Thymus (tissue), 11 donors: ENCODE measurements around the gene CIB4. TPM values are rescaled to one million over a fixed set of nuclear protein-coding genes. Genes with fewer than 3 reads are reported as not detected.

ENCODE experiments used
- DNase-seq, 9 donors: peaks; one replicate each; pipeline ENCODE4 v3.0.0-alpha.2; 2013; ENCODE audit warnings: low spot score in 9 of 9, low read depth in 6 of 9, missing footprints in 1 of 9
- H3K27ac ChIP-seq, 2 donors: one replicate each; pipeline ENCODE4 v1.5.1; 2013; ENCODE audit warnings: control low read depth in 1 of 2, low read depth in 1 of 2, low read length in 1 of 2, mild to moderate bottlenecking in 1 of 2, moderate library complexity in 1 of 2
- H3K27me3 ChIP-seq, 2 donors: one replicate each; pipeline ENCODE4 v1.5.1; 2013; ENCODE audit warnings: low read length in 1 of 2; ENCODE audit not compliant: control insufficient read depth in 2 of 2, insufficient read depth in 1 of 2
- H3K36me3 ChIP-seq, 2 donors: one replicate each; pipeline ENCODE4 v1.5.1; 2013; ENCODE audit warnings: low read length in 1 of 2, mild to moderate bottlenecking in 1 of 2, moderate library complexity in 1 of 2; ENCODE audit not compliant: control insufficient read depth in 2 of 2, insufficient read depth in 2 of 2
- H3K4me1 ChIP-seq, 2 donors: one replicate each; pipeline ENCODE4 v1.5.1; 2013; ENCODE audit warnings: low read length in 2 of 2; ENCODE audit not compliant: control insufficient read depth in 2 of 2, insufficient read depth in 2 of 2
- H3K4me3 ChIP-seq, 2 donors: one replicate each; pipeline ENCODE4 v1.5.1; 2013; ENCODE audit warnings: low read length in 2 of 2, control low read depth in 1 of 2, mild to moderate bottlenecking in 1 of 2
- H3K9me3 ChIP-seq, 2 donors: one replicate each; pipeline ENCODE4 v1.5.1; 2013; ENCODE audit warnings: low read length in 1 of 2, mild to moderate bottlenecking in 1 of 2; ENCODE audit not compliant: control insufficient read depth in 2 of 2, insufficient read depth in 1 of 2
- WGBS: extraction: QIAGEN DNeasy Blood & Tissue Kit; methylation state at CpG from one replicate; pipeline ENCODE4 v1.1.7; 2013; 5-methylcytosine and 5-hydroxymethylcytosine counted together
- polyA plus RNA-seq: library from polyadenylated mRNA; stranded (reverse); fragments of 200-250 nt; gene quantifications from one replicate; pipeline ENCODE4 v1.2.3, GENCODE V29; 2013
- total RNA-seq: library from RNA; stranded (reverse); fragments of 120-200 nt; gene quantifications from one replicate; pipeline ENCODE4 v1.2.4, GENCODE V29; 2013
- donor health status: healthy.

Gene CIB4
- total and polyA plus RNA-seq, 2 donors, result 0.19 TPM; not detected in 1

DNA sequence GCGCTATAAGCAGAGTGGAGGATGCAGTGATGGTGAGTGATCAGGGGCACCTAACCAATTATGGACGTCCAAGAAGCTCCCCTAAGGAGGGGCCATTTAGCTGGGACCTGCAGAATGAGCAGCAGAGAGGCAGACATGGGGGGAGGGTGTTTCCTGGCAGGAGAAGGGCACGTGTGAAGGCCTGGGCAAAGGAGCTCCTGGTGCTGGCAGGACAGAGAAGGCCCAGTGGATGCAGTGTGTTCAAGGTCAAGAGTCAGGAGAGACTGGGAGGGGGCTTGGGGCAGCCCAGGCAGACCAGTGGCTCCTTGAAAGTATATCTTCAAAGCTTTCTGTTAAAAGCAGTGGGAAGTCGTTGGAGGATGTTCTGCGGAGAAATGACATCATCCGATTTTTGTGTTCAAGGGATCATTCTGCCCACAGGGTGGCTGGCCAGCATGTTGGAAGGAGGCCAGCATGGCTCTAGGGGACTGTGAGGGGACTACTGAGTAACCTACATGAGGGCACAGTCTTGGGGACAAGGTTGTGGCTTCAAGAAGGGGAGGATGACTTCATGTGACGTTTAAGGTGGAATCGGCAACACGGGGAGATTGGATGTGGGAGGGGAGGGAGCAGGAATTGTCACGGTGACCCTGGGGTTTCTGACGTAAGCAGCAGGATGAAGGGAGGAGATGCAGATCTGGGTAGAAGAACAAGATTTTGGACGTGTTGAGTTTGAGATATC is 9.0 kb upstream of the CIB4 start:
- WGBS, result 86% methylated on average over 12 of the region's 12 CpGs
- Histone ChIP-seq H3K27ac (no peak overlapping the region), H3K27me3 (peaks cover 0 to 49% of the 10 kb centered on the region in 2 donors), H3K4me1 (no peaks in the 10 kb centered on the region), H3K9me3 (peaks cover 0 to 3% of the 10 kb centered on the region in 2 donors), H3K36me3 (no peaks in the 10 kb centered on the region), H3K4me3 (no peak overlapping the region)
- DNase-seq, result no peak

DNA sequence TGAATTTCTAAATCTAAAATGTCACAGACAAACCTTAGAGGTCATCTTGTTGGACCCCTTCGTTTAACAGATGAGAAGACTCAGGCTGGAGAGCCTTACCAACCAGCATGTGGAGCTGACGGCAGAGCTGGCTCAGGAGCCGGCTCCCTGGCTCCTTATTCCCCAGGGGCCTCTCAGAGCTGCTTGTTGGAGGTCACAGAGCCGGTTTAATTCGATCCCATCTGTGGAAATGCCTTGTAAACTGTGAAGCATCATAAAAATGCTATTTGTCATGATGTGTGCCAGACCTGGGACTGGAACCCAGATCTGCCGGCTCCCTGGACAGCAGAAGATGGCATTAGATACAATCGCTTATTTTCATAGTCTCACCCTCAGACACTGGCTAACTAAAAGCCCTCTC is 8.2 kb upstream of the CIB4 start:
- no peaks in the 10 kb centered on the region for H3K36me3 ChIP-seq
- no peak for DNase-seq
- H3K9me3 ChIP-seq, result peaks cover 0 to 6% of the 10 kb centered on the region in 2 donors
- H3K4me3 ChIP-seq, result no peak overlapping the region
- H3K4me1 ChIP-seq, result peaks cover 0 to 3% of the 10 kb centered on the region in 2 donors
- peaks cover 0 to 55% of the 10 kb centered on the region in 2 donors for H3K27me3 ChIP-seq
- no peak overlapping the region for H3K27ac ChIP-seq
- 85% methylated on average over 7 of the region's 7 CpGs for WGBS

DNA sequence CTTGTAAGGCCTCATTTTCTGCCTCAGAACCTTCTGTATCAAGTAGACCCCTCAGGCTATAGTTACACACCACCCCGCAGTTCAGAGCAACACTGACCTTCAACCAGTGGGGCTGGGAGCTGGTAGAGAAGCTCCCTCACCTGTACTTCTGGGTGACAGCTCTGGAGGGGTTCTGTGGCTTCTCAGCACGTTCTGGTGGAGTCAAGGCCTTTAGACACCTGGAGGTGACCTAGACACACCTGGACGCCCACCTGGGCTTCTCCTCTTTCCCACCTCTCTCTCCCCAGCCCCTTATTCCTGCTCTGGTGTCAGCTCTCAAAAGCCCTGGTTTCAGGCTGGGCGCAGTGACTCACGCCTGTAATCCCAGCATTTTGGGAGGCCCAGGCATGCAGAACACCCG is 7.3 kb upstream of the CIB4 start:
- 85% methylated on average over 6 of the region's 6 CpGs for WGBS
- Histone ChIP-seq H3K4me1 (peaks cover 0 to 3% of the 10 kb centered on the region in 2 donors), H3K36me3 (no peaks in the 10 kb centered on the region), H3K4me3 (no peak overlapping the region), H3K27me3 (peaks cover 0 to 56% of the 10 kb centered on the region in 2 donors), H3K27ac (no peak overlapping the region), H3K9me3 (peaks cover 0 to 6% of the 10 kb centered on the region in 2 donors)
- DNase-seq, result no peak

DNA sequence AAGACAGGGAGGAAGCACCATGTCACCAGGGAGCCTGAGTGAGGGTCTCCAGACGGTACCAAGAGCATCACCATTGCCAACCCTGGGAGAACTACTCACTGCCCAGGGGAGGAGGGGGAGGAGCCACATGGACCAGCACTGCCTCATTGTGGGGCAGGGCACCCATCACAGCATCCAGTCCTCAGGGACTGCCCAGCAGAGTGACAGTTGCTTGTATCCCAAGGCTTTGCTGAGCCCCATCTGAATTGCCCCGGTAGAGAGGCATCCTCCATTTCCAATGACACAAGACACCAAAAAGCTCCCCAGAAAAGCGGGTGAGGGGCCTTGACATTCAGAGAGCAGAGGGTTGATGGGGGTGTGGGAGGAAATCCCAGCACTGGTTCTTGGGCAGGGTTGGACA is 6.8 kb upstream of the CIB4 start:
- peaks cover 0 to 6% of the 10 kb centered on the region in 2 donors for H3K9me3 ChIP-seq
- WGBS, result 92% methylated on average over 3 of the region's 3 CpGs
- no peak for DNase-seq

DNA sequence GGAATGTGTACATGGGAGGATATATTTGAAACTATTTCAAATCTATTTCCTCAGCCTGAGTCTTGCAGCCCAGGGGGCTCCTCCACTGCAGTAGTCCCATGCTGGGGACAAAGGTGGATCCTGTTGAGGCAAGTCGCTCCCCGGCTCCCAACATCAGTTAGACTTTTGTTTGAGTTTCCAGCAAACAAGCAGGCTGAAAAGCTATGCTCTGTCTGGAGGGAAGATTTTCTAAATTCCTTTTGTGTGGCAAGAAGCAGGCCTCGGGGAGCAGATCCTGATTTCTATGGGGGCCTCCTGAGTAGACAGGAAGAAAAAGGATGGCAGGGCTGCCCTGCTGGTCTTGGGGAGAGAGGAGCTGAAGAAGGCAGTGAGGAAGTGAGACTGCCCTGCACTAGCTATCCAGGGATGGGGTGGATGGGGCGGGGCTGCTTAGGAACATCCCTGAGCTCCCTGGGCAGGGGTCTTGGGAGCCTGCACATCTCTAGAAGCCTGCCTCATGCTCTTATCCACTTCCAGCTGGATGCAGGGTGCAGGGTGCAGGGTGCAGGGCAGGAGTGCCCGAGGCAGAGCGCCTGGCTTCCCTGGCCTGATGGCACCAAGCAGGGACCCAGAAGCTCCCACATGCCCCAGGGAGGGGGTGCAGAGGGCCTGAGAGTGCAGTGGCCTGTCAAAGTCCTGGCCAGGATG is 6.0 kb upstream of the CIB4 start:
- no peak for DNase-seq
- Histone ChIP-seq H3K4me1 (peaks cover 0 to 7% of the 10 kb centered on the region in 2 donors), H3K4me3 (no peak overlapping the region), H3K27ac (no peak overlapping the region), H3K27me3 (peaks cover 0 to 52% of the 10 kb centered on the region in 2 donors), H3K9me3 (peaks cover 0 to 3% of the 10 kb centered on the region in 2 donors), H3K36me3 (no peaks in the 10 kb centered on the region)
- 88% methylated on average over 6 of the region's 6 CpGs for WGBS

More for the DNA sequence above, 6.8 kb upstream of the CIB4 start:
- Histone ChIP-seq H3K27me3 (peaks cover 0 to 52% of the 10 kb centered on the region in 2 donors), H3K4me1 (peaks cover 0 to 3% of the 10 kb centered on the region in 2 donors), H3K27ac (no peak overlapping the region), H3K36me3 (no peaks in the 10 kb centered on the region), H3K4me3 (no peak overlapping the region)

DNA sequence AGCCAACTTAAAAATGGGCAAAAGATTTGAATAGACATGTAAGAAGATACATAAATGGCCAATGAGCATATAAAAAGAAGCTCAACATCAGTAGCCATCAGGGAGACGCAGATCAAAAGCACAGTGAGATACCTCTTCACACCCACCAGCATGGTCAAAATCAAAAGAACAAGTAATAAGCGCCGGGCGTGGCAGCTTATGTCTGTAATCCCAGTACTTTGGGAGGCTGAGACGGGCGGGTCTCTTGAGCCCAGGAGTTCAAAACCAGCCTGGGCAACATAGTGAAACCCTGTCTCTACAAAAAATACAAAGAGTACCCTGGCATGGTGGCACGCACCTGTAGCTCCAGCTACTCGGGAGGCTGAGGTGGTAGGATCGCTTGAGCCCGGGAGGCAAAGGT is 4.6 kb upstream of the CIB4 start:
- H3K27ac ChIP-seq, result no peak overlapping the region
- H3K27me3 ChIP-seq, result peaks cover 0 to 47% of the 10 kb centered on the region in 2 donors
- peaks cover 0 to 3% of the 10 kb centered on the region in 2 donors for H3K9me3 ChIP-seq
- 94% methylated on average over 10 of the region's 10 CpGs for WGBS
- peaks cover 0 to 8% of the 10 kb centered on the region in 2 donors for H3K4me1 ChIP-seq
- H3K4me3 ChIP-seq, result no peak overlapping the region
- no peaks in the 10 kb centered on the region for H3K36me3 ChIP-seq
- no peak for DNase-seq

DNA sequence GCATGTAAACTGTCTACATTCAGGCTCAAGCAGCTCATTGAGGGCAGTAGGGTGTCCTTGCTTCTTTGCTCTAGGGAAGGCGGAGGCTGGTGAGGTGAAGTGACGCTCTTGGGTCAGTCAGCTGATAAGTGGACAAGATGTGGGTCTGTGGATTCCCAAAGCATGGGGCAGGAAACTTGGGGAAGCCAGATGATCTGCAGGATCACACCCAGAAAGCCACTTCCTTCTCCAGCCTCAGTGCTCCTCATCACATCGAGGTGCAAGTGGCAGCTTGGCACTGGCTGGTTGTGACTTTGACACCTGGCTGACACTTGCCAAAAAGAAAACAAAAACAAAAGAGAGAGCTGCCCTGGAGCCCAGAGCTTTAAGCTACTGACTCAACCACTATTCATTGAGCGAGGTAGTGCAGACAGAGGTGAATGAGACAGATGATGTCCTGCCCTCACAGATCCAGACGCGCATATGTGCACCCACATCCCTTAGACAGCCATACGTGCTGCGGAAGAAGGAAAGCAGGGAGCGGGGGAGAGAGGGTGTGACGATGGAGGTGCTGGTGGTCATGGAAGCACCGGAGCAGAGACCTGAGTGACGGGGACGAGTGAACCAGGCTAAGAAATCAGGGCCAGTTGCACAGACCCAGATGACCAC is 3.1 kb upstream of the CIB4 start:
- DNase-seq, result no peak

DNA sequence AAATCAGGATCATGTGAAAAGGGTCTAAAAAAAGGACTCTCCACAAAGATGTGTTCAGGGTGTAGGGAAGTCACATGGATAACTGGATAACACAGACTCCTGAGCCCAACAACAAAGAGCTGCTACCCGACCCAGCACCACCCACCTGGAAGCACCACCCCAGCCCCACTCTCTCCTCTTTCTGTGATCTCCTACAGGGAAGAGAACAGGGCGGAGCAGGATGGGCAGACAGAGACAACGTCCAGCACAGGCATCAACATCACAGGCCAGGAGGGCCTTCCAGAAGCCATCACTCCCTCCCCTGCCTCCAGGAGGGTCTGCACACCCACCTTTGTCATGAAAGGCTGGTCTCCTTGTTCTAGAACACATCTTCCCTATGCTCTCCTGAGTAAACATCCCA is 1.3 kb upstream of the CIB4 start:
- Histone ChIP-seq H3K36me3 (no peaks in the 10 kb centered on the region), H3K9me3 (peaks cover 0 to 3% of the 10 kb centered on the region in 2 donors), H3K4me3 (no peak overlapping the region), H3K27ac (no peak overlapping the region), H3K4me1 (peaks cover 0 to 15% of the 10 kb centered on the region in 2 donors), H3K27me3 (peaks cover 0 to 52% of the 10 kb centered on the region in 2 donors)
- DNase-seq, result no peak
- WGBS, result 83% methylated on average over 3 of the region's 3 CpGs

More for the DNA sequence above, 3.1 kb upstream of the CIB4 start:
- Histone ChIP-seq H3K36me3 (no peaks in the 10 kb centered on the region), H3K4me3 (no peak overlapping the region), H3K4me1 (peaks cover 0 to 15% of the 10 kb centered on the region in 2 donors), H3K9me3 (peaks cover 0 to 3% of the 10 kb centered on the region in 2 donors), H3K27me3 (peaks cover 0 to 50% of the 10 kb centered on the region in 2 donors), H3K27ac (no peak overlapping the region)
- 80% methylated on average over 13 of the region's 13 CpGs for WGBS

DNA sequence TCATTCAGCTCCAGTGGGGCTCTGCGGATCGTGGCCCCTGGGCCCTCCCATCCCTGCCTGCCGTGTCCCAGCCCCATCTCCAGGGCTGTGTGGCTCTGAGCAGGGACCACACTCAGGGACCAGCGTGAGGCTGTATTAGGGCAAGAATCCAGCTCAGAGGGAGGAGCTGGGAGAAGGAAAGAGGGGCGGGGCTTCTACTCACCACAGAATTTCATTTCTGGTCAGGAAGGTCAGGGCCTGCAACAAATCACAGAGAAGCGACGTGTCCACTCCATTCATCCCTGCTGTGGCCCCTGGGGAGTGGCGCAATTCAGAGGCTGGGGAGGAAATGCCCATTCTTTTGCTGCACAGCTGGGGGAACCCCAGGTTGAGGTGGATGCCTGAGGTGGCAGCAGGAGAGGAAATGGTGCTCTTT is 828 bp downstream of the CIB4 start:
- DNase-seq, result no peak
- WGBS, result 45% methylated on average over 8 of the region's 8 CpGs
- Histone ChIP-seq H3K9me3 (peaks cover 0 to 4% of the 10 kb centered on the region in 2 donors), H3K4me1 (peaks cover 0 to 15% of the 10 kb centered on the region in 2 donors), H3K27ac (no peak overlapping the region), H3K27me3 (peaks cover 0 to 41% of the 10 kb centered on the region in 2 donors), H3K4me3 (no peak overlapping the region), H3K36me3 (no peaks in the 10 kb centered on the region)
